Mesenteric fat pad (tissue), 1 donor: ENCODE data around the gene DHX32. TPM values are rescaled to one million over a fixed set of nuclear protein-coding genes. Genes with fewer than 3 reads are reported as not detected.
"Not testable (repeated sequence)": the region's sequence is repeated elsewhere in the genome, so short reads cannot be mapped to it uniquely, and the experiment has no call there.

Experiments
- DNase-seq: peaks from one replicate; pipeline ENCODE4 v3.0.0-alpha.2; 2020; ENCODE audit warnings: low spot score
- long read RNA-seq: library from polyadenylated mRNA; unstranded; transcript quantifications from one replicate; pipeline ENCODE4 v2.0.0, GENCODE V29; 2020
- total RNA-seq: library from RNA; stranded (reverse); fragmentation: NEBNext Ultra II Directional; extraction: Animal tissue kit (Norgen Biotek cat#: 25700); gene quantifications from one replicate; pipeline ENCODE4 v1.2.1, GENCODE V29; 2021
- donor health status: DM: yes; HTN: yes; CAD: no.

The DHX32 gene, protein sequence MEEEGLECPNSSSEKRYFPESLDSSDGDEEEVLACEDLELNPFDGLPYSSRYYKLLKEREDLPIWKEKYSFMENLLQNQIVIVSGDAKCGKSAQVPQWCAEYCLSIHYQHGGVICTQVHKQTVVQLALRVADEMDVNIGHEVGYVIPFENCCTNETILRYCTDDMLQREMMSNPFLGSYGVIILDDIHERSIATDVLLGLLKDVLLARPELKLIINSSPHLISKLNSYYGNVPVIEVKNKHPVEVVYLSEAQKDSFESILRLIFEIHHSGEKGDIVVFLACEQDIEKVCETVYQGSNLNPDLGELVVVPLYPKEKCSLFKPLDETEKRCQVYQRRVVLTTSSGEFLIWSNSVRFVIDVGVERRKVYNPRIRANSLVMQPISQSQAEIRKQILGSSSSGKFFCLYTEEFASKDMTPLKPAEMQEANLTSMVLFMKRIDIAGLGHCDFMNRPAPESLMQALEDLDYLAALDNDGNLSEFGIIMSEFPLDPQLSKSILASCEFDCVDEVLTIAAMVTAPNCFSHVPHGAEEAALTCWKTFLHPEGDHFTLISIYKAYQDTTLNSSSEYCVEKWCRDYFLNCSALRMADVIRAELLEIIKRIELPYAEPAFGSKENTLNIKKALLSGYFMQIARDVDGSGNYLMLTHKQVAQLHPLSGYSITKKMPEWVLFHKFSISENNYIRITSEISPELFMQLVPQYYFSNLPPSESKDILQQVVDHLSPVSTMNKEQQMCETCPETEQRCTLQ
- 29.6 TPM for total RNA-seq
- long read RNA-seq, partial matches to known transcripts, result 7 of 21 reads
- long read RNA-seq, other reads (novel, unspliced or antisense), result 14 of 21 reads

DNA sequence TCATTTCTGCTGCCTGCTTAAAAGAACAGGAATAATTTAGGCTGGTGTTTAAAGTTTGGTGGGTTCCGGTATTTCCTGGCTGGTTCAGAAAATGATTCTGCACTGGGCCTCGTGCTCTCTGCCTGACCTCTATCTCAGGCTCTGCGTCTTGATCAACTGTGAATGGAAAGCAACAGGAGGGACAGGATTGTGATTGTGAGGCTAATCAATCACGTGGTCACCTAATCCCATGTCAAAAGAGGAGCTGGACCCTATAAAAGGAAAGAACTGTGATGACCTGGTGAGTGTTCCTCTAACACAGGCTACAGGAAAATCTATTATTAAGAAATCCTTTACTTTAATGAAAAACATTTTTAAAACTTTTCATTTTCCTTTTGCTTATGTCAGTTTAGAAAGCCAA is at the start of gene DHX32:
Gene DHX32, minus strand, starts transcription at position 101 of the 400 bp plus-strand sequence. CDS start 468 bp downstream, outside the sequence.
- no peak for DNase-seq

DNA sequence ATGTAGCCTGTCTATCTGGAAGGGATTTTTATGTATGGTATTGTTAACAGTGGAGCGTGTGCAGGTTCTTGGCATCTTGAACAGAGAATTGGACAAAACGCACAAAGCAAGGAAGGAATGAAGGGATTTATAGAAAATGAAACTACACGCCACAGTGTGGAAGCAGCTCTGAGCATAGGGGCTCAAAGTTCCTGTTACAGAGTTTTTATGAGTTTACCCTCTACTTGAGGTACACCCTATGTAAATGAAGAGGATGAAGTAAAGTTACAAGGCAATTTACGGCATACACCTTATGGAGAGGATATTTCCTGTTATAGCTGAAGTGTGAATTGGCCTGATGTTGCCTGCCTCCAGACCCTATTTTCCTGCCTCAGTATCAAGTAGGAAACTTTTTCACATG is 48.5 kb upstream of the DHX32 start:
- DNase-seq, result no peak

DNA sequence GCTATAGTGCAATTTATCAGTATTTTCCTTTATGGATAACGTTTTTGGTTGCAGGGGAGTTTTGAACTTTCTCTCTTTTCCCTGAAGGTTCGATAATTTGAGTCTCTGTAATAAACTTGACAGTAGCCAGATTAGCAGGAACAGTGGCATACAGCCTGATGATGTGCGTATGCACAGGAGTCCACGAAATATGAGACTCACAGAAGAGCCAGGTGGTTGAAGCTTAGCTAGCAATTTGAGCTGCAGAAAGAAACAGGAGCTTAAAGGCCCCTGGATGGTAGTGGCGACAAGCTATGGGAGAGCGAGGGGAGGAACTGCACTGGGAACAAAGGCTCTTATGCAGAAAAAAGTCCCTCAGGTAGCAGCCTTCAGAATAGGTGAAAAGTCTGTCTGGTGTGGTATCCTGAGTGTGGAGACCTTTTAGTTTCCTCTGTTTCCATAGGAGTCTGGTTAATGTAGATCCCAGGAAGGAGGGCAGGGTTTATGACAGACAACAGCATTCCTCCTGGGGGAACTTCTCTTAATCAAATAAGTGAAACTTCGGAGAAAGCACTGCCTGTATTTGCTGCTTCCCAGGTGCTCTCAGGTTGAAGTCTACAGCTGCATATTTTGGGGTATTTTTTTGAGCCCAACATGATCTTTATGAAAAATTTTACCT is 48.0 kb upstream of the DHX32 start:
- no peak for DNase-seq

DNA sequence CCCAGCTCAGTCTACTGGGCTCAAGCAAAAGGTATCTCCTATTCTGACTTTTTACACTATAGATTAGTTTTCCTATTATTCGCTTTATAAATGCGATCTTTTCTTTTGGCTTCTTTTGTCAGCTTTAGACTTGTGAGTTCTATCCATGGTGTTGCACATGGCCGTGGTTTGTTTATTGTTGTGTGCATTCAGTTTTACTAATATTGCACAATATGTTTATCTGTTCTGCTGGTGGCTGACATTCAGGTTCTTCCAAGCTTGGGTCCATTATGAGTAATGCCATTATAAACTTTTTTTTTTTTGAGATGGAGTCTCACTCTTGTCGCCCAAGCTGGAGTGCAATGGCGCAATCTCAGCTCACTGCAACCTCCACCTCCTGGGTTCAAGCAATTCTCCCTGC is 46.2 kb upstream of the DHX32 start:
- DNase-seq, result not testable (repeated sequence)

DNA sequence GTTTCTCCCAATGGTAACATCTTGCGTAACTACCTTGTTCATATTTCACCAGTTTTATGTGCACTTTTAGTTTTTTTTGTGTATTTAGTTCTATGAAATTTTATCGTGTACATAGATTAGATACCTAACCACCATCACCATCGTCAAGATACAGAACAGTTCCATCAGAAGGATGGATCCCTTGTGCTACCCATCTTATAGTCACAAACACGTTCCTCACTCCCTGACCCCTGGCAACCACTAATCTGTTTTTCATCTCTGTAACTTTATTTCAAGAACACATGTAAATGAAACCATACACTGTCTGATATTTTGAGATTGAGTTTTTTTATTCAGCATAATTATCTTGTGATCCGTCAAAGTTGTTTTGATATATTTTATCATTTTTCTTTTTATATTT is 45.2 kb upstream of the DHX32 start:
- no peak for DNase-seq

DNA sequence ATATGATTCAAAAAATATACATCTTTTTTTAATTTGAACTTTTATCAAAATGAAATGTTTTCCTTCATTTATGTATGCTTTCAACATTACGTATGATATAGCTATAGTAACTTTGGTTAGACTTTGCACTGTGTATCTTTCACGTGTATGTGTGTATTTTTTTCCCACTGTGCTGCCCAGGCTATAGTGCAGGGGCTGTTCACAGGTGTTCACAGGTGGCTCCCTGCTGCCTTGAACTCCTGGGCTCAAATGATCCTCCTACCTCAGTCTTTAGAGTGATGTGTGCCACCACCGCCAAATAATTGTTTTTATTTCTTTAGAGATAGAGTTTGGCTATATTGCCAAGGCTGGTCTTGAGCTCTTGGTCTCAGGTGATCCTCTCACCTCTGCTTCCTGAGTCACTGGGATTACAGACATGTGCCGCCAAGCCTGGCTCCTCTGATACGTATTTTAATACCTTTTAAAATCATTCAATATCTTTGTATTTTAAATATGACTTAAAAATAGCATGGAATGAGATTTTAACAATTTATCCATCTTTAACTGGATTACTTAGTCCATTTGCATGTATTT is 44.3 kb upstream of the DHX32 start:
- DNase-seq, result no peak

DNA sequence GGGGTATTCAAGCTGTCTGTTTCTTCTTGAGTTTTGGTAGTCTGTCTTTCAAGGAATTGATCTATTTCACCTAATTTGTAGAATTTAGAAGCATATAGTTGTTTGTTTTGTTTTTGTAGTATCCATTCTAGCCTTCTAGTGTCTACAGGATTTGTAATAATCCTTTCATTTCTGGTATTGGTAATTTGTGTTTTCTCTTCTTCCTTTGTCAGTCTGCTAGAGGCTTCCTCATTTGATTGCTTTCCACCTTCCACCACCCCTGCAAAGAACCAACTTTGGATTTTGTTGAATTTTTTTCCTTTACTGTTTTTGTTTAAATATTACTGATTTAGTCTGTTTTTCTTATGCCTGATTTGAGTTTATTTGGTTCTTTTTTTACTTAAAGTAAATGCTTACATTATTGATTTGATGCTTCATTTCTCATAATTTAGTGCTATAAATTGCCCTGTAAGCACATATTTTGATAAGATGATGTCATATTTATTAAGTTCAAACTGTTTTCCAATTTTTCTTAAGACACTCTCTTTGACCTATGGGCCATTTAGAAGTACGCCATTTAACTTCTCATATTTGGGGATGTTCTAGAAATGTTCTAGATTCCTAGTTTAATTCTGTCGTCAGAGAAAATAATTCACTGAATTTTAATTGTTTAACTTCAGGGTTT is 40.7 kb upstream of the DHX32 start:
- DNase-seq, result not testable (repeated sequence)

DNA sequence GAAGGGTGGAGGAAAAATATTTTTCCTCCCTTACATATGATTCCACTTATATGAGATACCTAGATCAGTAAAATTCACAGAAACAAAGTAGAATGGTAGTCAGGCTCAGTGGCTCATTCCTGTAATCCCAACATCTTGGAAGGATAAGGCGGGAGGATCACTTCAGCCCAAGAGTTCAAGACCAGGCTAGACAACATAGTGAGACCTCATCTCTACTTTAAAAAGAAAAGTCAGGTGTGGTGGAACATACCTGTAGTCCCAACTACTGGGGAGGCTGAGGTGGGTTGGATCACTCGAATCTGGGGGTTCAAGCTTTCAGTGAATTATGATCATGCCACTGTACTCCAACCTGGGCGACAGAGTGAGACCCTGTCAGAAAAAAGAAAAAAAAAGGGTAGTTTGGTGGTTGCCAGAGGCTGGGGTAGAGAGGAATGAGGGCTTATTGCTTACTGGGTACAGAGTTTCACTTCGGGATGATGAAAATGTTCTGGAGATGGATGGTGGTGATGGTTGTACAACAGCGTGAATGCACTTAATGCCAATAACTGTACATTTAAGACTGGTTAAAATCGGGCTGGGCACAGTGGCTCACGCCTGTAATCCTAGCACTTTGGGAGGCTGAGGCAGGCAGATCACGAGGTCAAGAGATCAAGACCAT is 36.7 kb upstream of the DHX32 start:
- DNase-seq, result not testable (repeated sequence)

DNA sequence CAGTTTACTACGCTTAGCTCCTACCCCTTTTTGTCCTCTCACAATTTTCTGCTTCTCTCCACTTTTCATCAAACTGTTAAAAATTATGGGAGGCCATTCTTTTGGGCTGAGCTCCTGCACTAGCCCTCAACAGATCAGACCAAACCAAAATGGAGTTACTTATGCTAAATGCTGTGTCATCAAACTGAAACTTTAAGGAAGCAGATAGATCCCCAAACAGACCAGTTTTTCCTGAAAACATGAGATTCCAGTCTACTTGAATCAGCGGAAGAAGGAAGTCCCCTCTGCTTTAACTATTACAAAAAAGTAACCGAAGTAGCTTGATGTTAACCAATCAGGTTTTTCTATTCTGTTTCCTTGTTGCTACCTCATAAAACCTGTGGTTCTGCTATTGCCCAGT is 35.9 kb upstream of the DHX32 start:
- DNase-seq, result no peak

DNA sequence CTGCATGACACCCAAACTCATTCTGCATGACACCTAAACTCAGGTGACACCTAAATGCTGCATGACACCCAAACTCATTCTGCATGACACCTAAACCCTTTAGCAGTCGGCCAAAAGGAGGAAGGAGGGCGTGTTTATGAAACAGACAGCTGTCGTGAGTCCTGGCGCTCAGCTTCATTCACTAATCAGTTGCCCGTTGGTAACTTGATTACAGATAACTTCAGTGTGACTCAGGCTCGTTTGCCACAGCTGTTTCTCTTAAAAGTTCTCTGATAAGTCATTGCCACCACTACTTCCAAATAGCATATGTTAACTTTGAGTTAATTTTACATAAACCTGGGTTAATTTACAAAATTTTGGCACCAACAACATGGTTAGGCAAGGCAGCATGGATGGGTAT is 32.2 kb upstream of the DHX32 start:
- DNase-seq, result not testable (repeated sequence)

DNA sequence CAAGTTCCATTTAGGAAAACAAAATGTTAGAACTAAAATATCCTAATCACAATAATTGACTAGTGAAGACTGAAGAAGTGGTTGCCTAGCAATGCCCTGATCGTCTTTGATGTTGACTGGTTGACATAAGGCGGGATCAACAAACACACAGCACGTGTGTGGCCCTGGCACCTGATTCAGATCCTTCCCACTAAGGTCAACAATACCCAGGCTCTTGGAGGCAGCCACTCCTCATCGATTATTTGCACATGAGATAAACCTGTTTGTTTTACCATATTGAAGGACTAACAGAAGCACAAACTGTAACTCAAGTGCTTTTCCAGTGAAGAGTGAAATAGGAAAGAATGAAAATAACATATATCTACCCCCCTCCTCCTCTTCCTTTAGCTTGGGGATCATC is 30.9 kb upstream of the DHX32 start:
- no peak for DNase-seq

DNA sequence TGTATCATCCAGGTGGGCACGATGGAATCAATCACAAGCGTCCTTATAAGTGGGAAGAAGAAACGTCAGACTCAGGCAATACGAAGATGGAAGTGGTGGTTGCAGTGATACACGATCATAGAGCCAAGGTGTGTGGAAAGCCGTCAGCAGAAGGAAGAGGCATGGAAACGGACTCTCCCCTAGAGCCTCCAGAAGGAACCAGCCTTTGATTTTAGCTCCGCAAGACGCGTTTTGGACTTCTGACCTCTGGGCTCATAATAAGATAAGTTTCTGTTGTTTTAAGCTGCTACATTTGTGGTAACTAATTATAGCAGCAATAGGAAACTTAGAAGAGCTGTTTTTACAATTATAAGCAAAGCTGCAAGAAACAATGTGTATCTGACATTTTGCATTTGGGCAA is 30.1 kb upstream of the DHX32 start:
- no peak for DNase-seq

DNA sequence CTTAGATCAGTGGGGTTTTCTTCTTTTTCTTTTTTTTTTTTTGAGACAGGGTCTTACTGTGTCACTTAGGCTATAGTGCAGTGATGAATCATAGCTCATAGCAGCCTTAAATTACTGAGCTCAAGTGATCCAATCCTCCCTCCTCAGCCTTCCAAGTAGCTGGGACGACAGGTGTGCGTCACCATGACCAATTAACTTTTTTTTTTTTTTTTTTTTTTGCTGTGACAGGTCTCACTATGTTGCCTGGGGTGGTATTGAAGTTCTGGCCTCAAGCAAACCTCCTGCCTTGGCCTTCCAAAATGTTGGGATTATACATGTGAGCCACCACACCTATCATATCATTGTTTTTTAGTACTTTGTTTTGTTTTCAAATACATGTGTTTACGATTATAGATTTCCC is 28.4 kb upstream of the DHX32 start:
- DNase-seq, result not testable (repeated sequence)

DNA sequence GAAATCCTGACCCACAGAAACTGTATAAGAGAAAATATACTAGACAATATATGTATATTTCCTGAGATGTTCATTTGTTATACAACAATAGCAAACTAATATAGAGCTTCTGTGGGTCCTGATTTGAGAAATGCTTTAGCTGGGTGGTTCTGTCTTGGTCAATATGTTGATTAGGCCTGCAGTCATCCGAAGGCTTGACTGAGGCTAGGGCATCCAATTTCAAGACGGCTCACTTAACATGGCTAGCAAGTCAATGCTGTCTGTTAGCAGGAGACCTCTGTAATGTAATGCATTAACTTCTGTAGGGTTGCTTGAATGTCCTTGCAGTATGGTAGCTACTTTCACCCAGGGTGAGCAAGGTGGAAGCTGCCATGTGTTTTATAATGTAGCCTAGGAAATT is 27.7 kb upstream of the DHX32 start:
- DNase-seq, result not testable (repeated sequence)

DNA sequence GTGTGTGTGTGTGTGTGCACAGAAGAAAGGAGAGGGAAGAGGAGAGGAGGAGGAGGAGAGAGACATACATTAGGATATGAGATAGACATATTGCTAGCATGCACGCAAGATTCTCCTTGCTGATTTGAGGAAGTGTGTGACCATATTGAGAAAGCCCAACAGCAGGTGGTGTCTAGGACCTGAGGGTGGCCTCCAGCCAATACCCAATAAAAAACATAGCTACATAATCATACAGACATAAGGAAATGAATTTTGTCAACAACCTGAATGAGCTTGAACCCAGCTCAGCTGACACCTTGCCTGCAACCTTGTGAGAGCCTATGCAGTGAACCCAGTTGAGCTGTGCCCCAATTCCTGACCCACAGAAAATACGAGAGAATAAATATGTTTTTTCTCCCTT is 26.5 kb upstream of the DHX32 start:
- DNase-seq, result not testable (repeated sequence)

DNA sequence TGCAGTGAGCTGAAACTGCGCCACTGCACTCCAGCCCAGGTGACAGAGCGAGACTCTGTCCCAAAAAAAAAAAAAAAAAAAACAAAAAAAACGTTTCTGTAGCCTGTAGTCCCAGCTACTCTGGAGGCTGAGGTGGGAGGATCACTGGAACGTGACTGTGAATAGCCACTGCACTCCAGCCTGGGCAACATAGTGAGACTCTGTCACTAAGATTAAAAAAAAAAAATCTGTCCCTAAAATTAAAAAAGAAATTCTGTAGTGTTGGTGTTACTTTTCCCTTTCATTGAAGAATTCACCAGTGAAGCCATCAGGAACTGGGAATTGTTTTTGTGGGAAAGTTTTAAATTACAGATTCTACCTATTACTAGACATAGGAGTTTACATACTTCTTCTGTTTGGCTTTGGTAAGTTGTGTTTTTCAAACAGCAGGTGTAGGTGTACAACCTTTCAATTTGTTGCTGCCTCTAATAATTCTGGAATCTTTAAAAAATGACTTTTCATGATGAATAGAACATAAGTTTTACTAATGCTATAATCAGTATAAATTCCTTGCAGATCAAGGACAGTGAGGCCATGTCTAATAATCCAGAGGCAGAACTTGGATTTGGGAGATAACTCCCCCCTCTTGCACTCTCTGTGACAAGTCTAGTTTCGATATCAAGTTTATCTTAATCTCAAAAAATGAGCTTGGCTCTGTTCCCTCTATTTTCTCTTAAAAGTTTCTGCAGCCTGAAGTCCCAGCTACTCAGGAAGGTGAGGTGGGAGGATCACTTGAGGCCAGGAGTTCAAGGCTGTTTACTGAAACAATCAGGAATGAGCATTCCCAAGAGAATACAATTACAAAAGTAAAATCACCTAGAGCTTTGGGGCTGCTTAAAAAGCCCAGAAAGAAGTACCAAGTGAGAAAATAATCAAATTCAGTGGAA is 24.2 kb upstream of the DHX32 start:
- not testable (repeated sequence) for DNase-seq

DNA sequence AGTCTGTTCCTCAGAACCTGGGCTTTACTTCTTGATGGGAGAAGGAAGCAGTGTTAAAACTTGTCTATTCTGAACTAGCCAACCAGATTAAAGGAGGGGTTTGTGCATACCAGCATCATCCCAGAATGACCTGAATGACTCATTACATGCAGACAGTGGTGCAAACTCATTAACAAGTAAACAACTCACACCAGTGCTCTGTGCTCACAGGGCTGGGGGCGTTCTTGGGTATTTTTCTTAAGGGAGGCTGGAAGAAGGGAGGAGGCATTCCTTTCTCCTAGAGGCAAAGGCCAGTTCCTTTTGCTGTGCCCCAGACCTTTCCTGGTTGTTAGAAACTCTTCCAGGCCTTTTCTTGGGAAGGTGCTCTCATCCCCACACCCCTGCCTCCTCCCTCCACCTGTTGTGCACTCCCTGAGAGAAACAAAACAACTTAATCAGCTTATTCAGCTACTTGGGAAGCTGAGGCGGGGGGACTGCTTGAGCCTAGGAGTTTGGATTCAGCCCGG is 22.1 kb upstream of the DHX32 start:
- not testable (repeated sequence) for DNase-seq

DNA sequence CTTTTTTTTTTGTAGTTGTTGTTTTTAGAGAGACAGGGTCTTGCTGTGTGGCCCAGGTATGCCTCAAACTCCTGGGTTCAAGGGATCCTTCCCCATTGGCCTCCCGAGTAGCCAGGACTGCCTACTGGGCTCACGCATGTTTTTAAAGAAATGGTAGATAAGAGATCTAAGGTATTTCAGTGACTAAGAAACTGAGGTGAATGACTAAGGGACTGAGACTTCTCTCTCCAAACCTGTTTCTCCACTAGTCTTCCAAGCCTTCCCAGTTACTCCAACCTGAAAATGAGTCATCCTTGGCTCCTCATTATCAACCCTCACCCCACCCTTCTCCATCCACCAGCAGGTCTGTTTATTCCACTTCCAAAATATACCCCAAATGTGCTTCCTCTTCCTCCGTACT is 19.9 kb upstream of the DHX32 start:
- not testable (repeated sequence) for DNase-seq

DNA sequence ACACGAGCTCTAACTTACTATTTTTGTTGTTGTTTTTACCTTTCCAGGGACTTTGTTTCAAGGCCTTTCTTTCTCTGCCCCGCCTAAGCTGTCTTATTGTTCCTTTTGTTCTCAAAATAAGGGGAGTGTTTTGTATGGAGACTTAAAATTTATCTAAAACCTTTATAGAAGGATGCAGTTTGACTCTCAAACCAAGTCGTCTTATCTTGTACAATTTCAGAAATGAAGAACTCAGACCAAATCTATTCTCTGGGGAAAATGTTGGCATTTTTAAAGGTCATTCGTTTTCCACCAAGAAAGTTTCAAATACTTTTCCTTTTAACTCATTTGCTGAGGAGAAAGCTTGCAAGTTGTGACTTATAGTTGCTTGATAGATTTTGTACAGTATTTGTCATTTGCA is 16.2 kb upstream of the DHX32 start:
- not testable (repeated sequence) for DNase-seq
